ENCODE measurements around the gene REX1BD. TPM values are rescaled to one million over a fixed set of nuclear protein-coding genes. Genes with fewer than 3 reads are reported as not detected.

Gene REX1BD
- total and polyA plus RNA-seq, 2 of the 8 experiments (the other 6 are each of a cell fraction or from before 2014, with no cell fraction given), result 56.8 to 62.7 TPM

- Histone ChIP-seq H3K9me3 (ENCODE audit: insufficient read depth in 2 of 2, low read depth in 1 of 2, low read length in 1 of 2) (no peaks in the 10 kb centered on the region), H3K9ac (replicated peaks in 1 of 4; ENCODE audit: extremely low read depth in 1 of 4, low read depth in 3 of 4, low read length in 3 of 4) (peak within 1 kb of the TSS; percentile 8 to 69 (median 34); a peak in 4 of 7 replicates), H4K8ac (ENCODE audit: extremely low read depth, insufficient read depth, low read length) (no peak within 1 kb of the TSS), H3K4me2 (ENCODE audit: insufficient read depth in 1 of 2, low read depth in 2 of 2, low read length in 2 of 2) (peak within 1 kb of the TSS; percentile 81 to 91), H2BK120ac (replicated peaks; ENCODE audit: low read depth, low read length) (no peak within 1 kb of the TSS), H3K79me2 (ENCODE audit: control insufficient read depth in 1 of 2, insufficient read depth in 2 of 2, low read length in 2 of 2) (peaks cover 0 to 16% of the 10 kb centered on the region in 2 experiments; a peak in 2 of 4 replicates), H2BK12ac (ENCODE audit: low read depth, low read length) (peak within 1 kb of the TSS; percentile 70; the same call in 1 of the 2 replicates), H4K91ac (replicated peaks; ENCODE audit: insufficient read length, low read length) (peak within 1 kb of the TSS; percentile 12), H2BK5ac (ENCODE audit: low read depth, low read length) (peak within 1 kb of the TSS; percentile 35; the same call in 1 of the 2 replicates), H3K23me2 (ENCODE audit: low read depth, low read length) (peaks cover 8% of the 10 kb centered on the region), H2BK15ac (ENCODE audit: low read length) (no peak within 1 kb of the TSS), H3K14ac (ENCODE audit: insufficient read length) (no peak within 1 kb of the TSS), H4K20me1 (replicated peaks in 1 of 2; ENCODE audit: control insufficient read depth in 1 of 2, insufficient read depth in 2 of 2, low read length in 2 of 2) (peaks cover 0 to 4% of the 10 kb centered on the region in 2 experiments), H3K4ac (replicated peaks; ENCODE audit: insufficient read length, low read depth, low read length) (peak within 1 kb of the TSS; percentile 22), H4K5ac (ENCODE audit: insufficient read length, low read depth, low read length) (peak within 1 kb of the TSS; percentile 44), H3K27ac (ENCODE audit: low read depth, low read length) (no peak within 1 kb of the TSS; the same call in 1 of the 2 replicates), H2AFZ (ENCODE audit: low read length) (peak within 1 kb of the TSS; percentile 80), H3K4me1 (replicated peaks in 1 of 4; ENCODE audit: control insufficient read depth in 3 of 4, insufficient read depth in 4 of 4, low read length in 3 of 4) (peaks cover 0 to 9% (median 4%) of the 10 kb centered on the region in 4 experiments; a peak in 1 of 7 replicates), H3K79me1 (ENCODE audit: low read depth, low read length) (no peaks in the 10 kb centered on the region; the same call in 1 of the 2 replicates), H2BK20ac (ENCODE audit: low read length) (no peak within 1 kb of the TSS), H3K23ac (ENCODE audit: insufficient read length) (no peak within 1 kb of the TSS), H3K56ac (replicated peaks; ENCODE audit: insufficient read length, low read depth, low read length) (no peak within 1 kb of the TSS), H3K27me3 (replicated peaks in 1 of 4; ENCODE audit: control insufficient read depth in 3 of 4, extremely low read depth in 1 of 4, insufficient read depth in 3 of 4, low read length in 3 of 4) (no peaks in the 10 kb centered on the region), H3K36me3 (ENCODE audit: control insufficient read depth in 2 of 4, insufficient read depth in 4 of 4, low read length in 3 of 4) (peaks cover 5 to 25% (median 14%) of the 10 kb centered on the region in 4 experiments; a peak in 7 of 8 replicates), H2AK5ac (ENCODE audit: low read depth, low read length) (no peak within 1 kb of the TSS), H3K18ac (ENCODE audit: extremely low read depth, low read length) (peak within 1 kb of the TSS; percentile 40), H3K4me3 (ENCODE audit: extremely low read depth in 1 of 4, insufficient read depth in 2 of 4, low read depth in 3 of 4, low read length in 4 of 4) (peak within 1 kb of the TSS; percentile 61 to 77 (median 64))
- FAIRE-seq, result no peak
- peak; percentile 66 to 97 for DNase-seq (ENCODE audit: low read depth in 1 of 2, low spot score in 2 of 2)
- ChIA-PET POLR2A (ENCODE audit: partially characterized antibody) (interaction anchor here (0.5 to 2.5 kb wide), 13 partner anchors 14 to 46 kb away, joined by 3 to 13 read pairs (median 4); partner anchors contain the start of genes KXD1 and UBA52), CTCF (ENCODE audit: partially characterized antibody) (interaction anchor here (0.6 to 2.7 kb wide), 9 partner anchors 11 to 130 kb away, joined by 3 to 12 read pairs (median 5); no protein-coding TSS in a partner anchor)
- 0% methylated on average over 8 of the region's 86 CpGs; no CpG with 5 or more reads in 1 of the 2 experiments for WGBS, 2 experiments (ENCODE audit: extremely low coverage in 1 of 2, insufficient coverage in 1 of 2, insufficient read length in 1 of 2, insufficient replicate concordance in 2 of 2, low coverage in 1 of 2, low lambda C conversion rate in 2 of 2, missing lambda C conversion rate in 1 of 2)
- TF ChIP-seq SP2 (IDR thresholded peaks at IDR 0.05; ENCODE audit: low read length) (peak; percentile 57), RBBP5 (IDR thresholded peaks at IDR 0.05; ENCODE audit: borderline replicate concordance, low read depth, low read length) (no peak), SP1 (IDR thresholded peaks at IDR 0.05; ENCODE audit: low read depth, low read length) (peak; percentile 96), POU5F1 (IDR thresholded peaks at IDR 0.05; ENCODE audit: low read depth, low read length) (no peak), POLR2AphosphoS5 (IDR thresholded peaks at IDR 0.05; ENCODE audit: low read depth, low read length) (no peak), CREB1 (IDR thresholded peaks at IDR 0.05) (peak; percentile 24; the same call in 1 of the 2 replicates), TAF1 (IDR thresholded peaks at IDR 0.05; ENCODE audit: low read depth, low read length) (0 out of 2 replicates have a peak, but pooled peaks have one; percentile 31), KDM4A (IDR thresholded peaks at IDR 0.05; ENCODE audit: low read depth, low read length, severe bottlenecking) (peak; percentile 30), CBX8 (IDR thresholded peaks at IDR 0.05; ENCODE audit: borderline replicate concordance, low read depth, low read length) (no peak), BRCA1 (IDR thresholded peaks at IDR 0.05; ENCODE audit: low read depth, low read length) (no peak), CHD2 (IDR thresholded peaks at IDR 0.05; ENCODE audit: low read length) (peak; percentile 85)
Observed at GRCh38 chr19:18542941-18543813, 45.4 kb upstream of the REX1BD start, which contains the start of gene FKBP8. TSS of gene FKBP8 (minus strand) at chr19:18543573. CDS start at chr19:18541970, 1,603 bp downstream.
